Upper lobe of left lung (tissue), 6 donors: ENCODE results near the gene GPR171. TPM values are rescaled to one million over a fixed set of nuclear protein-coding genes. Genes with fewer than 3 reads are reported as not detected.

ENCODE experiments used
- ATAC-seq, 2 donors: fragments of 200-7000 bp; cut with Tn5 transposase; one replicate each; pipeline ENCODE4 v1.9.1; 2022; ENCODE audit warnings: mild to moderate bottlenecking in 2 of 2, moderate library complexity in 2 of 2; ENCODE audit not compliant: low FRiP score in 2 of 2
- DNase-seq, 2 donors: peaks; one replicate each; pipeline ENCODE4 v3.0.0-alpha.2; 2019 to 2020
- H3K27ac ChIP-seq, 4 donors: fragments of 200-600 bp; sonication (generic); one replicate each; pipeline ENCODE4 v1.5.1; 2016 to 2019
- H3K27me3 ChIP-seq, 4 donors: fragments of 200-600 bp; sonication (generic); one replicate each; pipeline ENCODE4 v1.5.1; 2017 to 2019
- H3K36me3 ChIP-seq, 4 donors: fragments of 200-600 bp; sonication (generic); one replicate each; pipeline ENCODE4 v1.5.1; 2016 to 2019
- H3K4me1 ChIP-seq, 4 donors: fragments of 200-600 bp; sonication (generic); one replicate each; pipeline ENCODE4 v1.5.1; 2018 to 2019
- H3K4me3 ChIP-seq, 4 donors: fragments of 200-600 bp; sonication (generic); one replicate each; pipeline ENCODE4 v1.5.1; 2017 to 2019; ENCODE audit warnings: mild to moderate bottlenecking in 2 of 4, moderate library complexity in 1 of 4
- H3K9me3 ChIP-seq, 4 donors: fragments of 200-600 bp; sonication (generic); one replicate each; pipeline ENCODE4 v1.5.1; 2018 to 2019
- EP300 ChIP-seq, 4 donors: sonication (generic); formaldehyde crosslinking; IDR thresholded peaks; one replicate each; pipeline ENCODE4 v1.5.1; 2017; ENCODE audit warnings: antibody characterized with exemption in 4 of 4, control low read depth in 2 of 4
- POLR2A ChIP-seq, 4 donors: fragments of 450-650 bp; IDR thresholded peaks; one replicate each; pipeline ENCODE4 v1.5.1; 2016 to 2017; ENCODE audit warnings: antibody characterized with exemption in 4 of 4, mild to moderate bottlenecking in 2 of 4
- POLR2AphosphoS5 ChIP-seq, 2 donors: sonication (generic); formaldehyde crosslinking; IDR thresholded peaks; one replicate each; pipeline ENCODE4 v1.5.1; 2017; ENCODE audit warnings: antibody characterized with exemption in 2 of 2
- WGBS, 2 donors: methylation state at CpG; one replicate each; pipeline ENCODE4 v1.1.5; 2017 to 2018; 5-methylcytosine and 5-hydroxymethylcytosine counted together
- total RNA-seq, 6 donors: library from RNA; depleted of rRNA in 4 of 6; stranded (reverse); fragments of >200 nt in 4 of 6; gene quantifications; one replicate each; pipeline versions ENCODE4 v1.1.0 to v1.2.1, GENCODE V29; 2016 to 2021
- TF ChIP-seq, protein P1 (sequence below), 6 experiments: fragments of 450-650 bp in 4 of 6; fragments of 200-600 bp in 2 of 6; sonication (generic) in 2 of 6; IDR thresholded peaks; one replicate each; pipeline ENCODE4 v1.5.1; 2016 to 2019; ENCODE audit warnings: antibody characterized with exemption in 6 of 6
- donor health status: DM: no; HTN: no; CAD: no; lungs with moderate emphysema.
- donor health status: DM: no; HTN: yes; CAD: no; lungs with severe emphysema.

GPR171 gene
- total RNA-seq, 6 donors from 2014 or later: 1.0 to 6.6 (median 2.8) TPM

DNA sequence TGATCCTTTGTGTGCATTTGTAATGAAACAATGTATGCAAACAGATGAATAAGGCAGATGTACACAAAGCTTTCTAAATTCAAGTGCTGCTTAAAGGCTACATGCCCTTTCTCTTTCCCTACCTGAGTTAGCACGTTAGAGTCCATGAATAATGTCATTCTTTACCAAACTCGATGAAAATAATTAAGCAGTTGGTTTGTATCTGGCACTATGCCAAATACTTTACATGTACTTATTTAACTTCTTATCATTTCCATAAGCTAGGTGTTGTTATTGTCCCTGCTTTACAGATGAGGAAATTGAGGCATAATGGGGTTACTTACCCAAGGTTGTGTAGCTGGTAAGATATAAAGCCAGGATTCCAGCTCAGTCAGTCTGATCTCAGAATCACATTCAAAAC, 2.4 kb downstream of the GPR171 start:
- DNase-seq: no peak
- Histone ChIP-seq H3K4me3 (no peak overlapping the region), H3K27me3 (no peaks in the 10 kb centered on the region), H3K4me1 (peaks cover 0 to 7% (median 4%) of the 10 kb centered on the region in 4 donors), H3K27ac (peak overlapping the region in 1 of 4 donors; percentile 17), H3K9me3 (no peaks in the 10 kb centered on the region), H3K36me3 (no peaks in the 10 kb centered on the region)
- no peak for TF ChIP-seq POLR2A (IDR thresholded peaks at IDR 0.05)
- TF ChIP-seq EP300 (IDR thresholded peaks at IDR 0.05): no peak
- TF ChIP-seq POLR2AphosphoS5 (IDR thresholded peaks at IDR 0.05): no peak
- TF ChIP-seq, protein P1, sequence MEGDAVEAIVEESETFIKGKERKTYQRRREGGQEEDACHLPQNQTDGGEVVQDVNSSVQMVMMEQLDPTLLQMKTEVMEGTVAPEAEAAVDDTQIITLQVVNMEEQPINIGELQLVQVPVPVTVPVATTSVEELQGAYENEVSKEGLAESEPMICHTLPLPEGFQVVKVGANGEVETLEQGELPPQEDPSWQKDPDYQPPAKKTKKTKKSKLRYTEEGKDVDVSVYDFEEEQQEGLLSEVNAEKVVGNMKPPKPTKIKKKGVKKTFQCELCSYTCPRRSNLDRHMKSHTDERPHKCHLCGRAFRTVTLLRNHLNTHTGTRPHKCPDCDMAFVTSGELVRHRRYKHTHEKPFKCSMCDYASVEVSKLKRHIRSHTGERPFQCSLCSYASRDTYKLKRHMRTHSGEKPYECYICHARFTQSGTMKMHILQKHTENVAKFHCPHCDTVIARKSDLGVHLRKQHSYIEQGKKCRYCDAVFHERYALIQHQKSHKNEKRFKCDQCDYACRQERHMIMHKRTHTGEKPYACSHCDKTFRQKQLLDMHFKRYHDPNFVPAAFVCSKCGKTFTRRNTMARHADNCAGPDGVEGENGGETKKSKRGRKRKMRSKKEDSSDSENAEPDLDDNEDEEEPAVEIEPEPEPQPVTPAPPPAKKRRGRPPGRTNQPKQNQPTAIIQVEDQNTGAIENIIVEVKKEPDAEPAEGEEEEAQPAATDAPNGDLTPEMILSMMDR (IDR thresholded peaks at IDR 0.05): no peak
- no peak for ATAC-seq
- 51 to 52% methylated on average over 2 of the region's 2 CpGs for WGBS, 2 donors

DNA sequence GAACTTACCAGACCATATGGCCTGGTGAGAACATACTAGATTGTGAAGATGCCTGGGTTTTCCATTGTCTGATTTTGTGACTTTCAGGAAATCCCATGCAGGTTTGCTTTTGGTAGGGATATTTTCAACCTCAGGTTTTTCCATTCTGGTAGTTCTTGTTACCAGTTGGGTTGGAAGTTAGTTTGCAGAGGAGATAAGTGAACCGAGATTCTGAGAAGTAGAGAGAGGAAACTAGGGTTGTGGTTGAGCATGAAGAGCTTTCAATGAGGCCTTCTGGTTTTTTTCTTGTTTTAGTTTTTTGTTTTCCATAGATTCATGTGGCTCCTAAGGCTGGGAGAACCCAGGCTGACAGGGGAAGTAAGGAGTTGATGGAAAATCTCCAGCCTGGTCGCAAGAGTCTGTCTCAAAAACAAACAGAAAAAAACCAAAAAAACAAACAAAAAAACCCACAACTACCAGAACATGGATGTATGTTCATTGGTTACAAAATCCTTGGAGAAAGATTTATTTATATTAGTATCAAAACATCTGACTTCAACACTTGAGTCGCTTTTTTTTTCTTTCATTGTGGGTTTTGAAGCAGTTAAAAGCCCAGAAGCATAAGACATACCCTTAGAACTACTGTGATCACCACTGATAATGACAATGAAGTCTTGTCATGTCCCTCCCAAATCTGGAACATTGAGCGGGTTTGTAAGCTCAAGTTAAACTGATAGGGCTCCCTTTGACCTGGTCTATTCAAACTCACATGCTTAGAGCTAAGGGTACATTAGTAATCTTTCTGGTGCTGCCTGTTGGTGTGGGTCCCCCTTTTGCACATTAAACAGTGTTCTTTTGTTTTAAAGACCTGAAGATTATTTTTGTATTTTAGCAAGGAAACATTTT, 3.2 kb downstream of the GPR171 start:
- DNase-seq (no peak), ATAC-seq (no peak)
- Histone ChIP-seq H3K4me1 (peaks cover 0 to 4% (median 1%) of the 10 kb centered on the region in 4 donors), H3K9me3 (no peaks in the 10 kb centered on the region), H3K36me3 (no peaks in the 10 kb centered on the region), H3K27ac (no peak overlapping the region), H3K27me3 (no peaks in the 10 kb centered on the region), H3K4me3 (no peak overlapping the region)
- no peak for TF ChIP-seq POLR2AphosphoS5 (IDR thresholded peaks at IDR 0.05)
- TF ChIP-seq EP300 (IDR thresholded peaks at IDR 0.05): no peak
- TF ChIP-seq POLR2A (IDR thresholded peaks at IDR 0.05): no peak
- TF ChIP-seq, protein P1 (IDR thresholded peaks at IDR 0.05): no peak
- WGBS, 2 donors: 63 to 71% methylated on average over 4 of the region's 4 CpGs

DNA sequence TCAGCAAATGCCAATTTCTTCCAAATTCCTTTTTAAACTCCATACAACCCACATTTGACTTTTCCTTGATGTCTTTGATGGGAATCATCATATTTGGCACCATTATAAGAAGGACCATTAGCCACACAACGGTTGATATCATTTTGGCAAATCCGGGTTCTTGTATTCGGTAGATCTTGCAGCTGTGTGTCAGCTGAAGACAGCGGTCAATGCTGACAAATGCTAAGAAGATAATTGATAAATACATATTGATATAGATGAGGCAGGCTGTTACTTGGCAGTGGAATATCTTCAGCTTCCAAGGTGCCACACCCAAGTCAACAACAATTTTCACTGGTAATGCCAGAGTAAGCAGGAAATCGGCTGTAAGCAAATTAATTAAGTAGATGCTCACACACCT, 4.2 kb downstream of the GPR171 start:
- H3K27ac ChIP-seq: no peak overlapping the region
- no peak for ATAC-seq
- no peak overlapping the region for H3K4me3 ChIP-seq
- TF ChIP-seq, protein P1 (IDR thresholded peaks at IDR 0.05): no peak
- TF ChIP-seq EP300 (IDR thresholded peaks at IDR 0.05) (no peak), POLR2AphosphoS5 (IDR thresholded peaks at IDR 0.05) (no peak), POLR2A (IDR thresholded peaks at IDR 0.05) (no peak)
- no peaks in the 10 kb centered on the region for H3K4me1 ChIP-seq
- no peaks in the 10 kb centered on the region for H3K27me3 ChIP-seq
- no peak for DNase-seq
- no peaks in the 10 kb centered on the region for H3K36me3 ChIP-seq
- no peaks in the 10 kb centered on the region for H3K9me3 ChIP-seq
- WGBS, 2 donors: 88% methylated on average over 5 of the region's 5 CpGs

DNA sequence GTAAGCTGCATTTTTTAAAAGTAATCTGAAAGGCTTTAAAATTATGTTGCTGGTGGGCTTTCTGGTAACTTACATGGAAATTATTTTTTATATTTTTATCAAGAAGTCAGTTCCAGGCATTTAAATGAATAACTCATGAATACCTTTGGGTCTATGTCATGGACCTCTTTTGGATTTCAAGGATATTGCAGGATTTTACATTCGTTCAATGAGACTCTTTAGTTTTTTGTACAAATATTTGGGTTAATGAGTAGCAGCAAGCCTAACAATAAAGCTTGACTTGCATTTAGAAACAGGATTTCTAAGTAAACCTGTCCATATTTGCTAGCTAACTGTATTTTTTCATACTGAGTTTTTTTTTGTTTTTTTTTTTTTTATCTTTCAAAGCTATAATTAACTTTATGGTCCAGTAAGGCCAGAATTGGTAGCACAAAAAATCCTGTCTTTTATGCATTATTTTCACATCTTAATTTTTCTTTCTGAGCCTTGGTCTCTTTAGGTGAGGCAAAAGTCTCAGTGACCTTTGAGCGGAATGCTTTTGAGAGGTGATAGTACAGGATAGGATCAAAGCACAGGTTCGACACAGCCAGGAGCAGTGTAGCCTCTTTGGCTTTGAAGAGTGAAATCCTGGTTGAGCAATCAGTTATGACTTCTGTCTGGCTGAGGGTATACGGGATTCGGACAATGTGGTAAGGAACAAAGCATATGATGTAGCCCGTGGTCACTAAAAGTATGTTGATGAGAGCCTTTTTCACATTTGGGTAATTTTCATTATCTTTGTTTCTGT, 4.8 kb downstream of the GPR171 start:
- no peaks in the 10 kb centered on the region for H3K27me3 ChIP-seq
- no peak for ATAC-seq

More for the DNA sequence above, 4.8 kb downstream of the GPR171 start:
- Histone ChIP-seq H3K4me1 (no peaks in the 10 kb centered on the region), H3K36me3 (no peaks in the 10 kb centered on the region), H3K27ac (no peak overlapping the region), H3K4me3 (no peak overlapping the region), H3K9me3 (no peaks in the 10 kb centered on the region)
- WGBS, 2 donors: 64 to 84% methylated on average over 6 of the region's 6 CpGs
- DNase-seq: no peak
- TF ChIP-seq, protein P1 (IDR thresholded peaks at IDR 0.05): no peak
- no peak for TF ChIP-seq POLR2AphosphoS5 (IDR thresholded peaks at IDR 0.05)
- no peak for TF ChIP-seq EP300 (IDR thresholded peaks at IDR 0.05)
- no peak for TF ChIP-seq POLR2A (IDR thresholded peaks at IDR 0.05)
